SH-SY5Y (cell line): Measurements from ENCODE around the gene GPR17.

Experiments
- GATA2 ChIP-seq: IDR thresholded peaks from 2 replicates; pipeline ENCODE4 v1.6.1; 2011; ENCODE audit warnings: mild to moderate bottlenecking, low read depth, low read length
- GATA3 ChIP-seq: IDR thresholded peaks from 2 replicates; pipeline ENCODE4 v1.6.1; 2011; ENCODE audit warnings: low read depth, mild to moderate bottlenecking, low read length, moderate library complexity

DNA sequence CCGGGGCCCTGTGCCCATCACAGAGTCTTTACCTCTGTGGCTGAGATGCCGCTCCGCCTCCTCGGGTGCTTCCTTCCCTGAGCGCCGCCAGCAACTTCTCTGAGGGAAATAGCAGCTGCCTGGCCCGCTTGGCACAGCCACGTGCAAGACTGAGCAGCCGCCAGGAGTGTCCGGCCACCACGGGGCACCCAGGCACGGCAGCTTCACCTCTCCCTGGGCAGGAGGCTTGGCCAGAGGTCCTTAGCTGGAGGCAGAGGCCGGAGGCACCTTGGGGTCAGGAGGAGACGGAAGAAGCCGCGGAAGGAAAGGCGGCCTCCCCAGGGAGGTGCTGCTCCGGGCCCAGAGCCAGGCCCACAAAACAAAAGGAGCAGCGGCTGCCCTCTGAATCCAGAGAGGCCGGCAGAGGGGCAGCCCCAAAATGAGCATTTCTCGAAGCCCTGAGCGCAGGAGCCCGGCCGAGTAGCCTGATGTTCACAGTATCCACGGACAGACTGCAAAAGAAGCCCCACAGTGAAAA is 35.4 kb downstream of the GPR17 start:
- no peak for TF ChIP-seq GATA3
- no peak for TF ChIP-seq GATA2
